GM12878 (cell line): ENCODE measurements around the gene RRP1B. TPM values are rescaled to one million over a fixed set of nuclear protein-coding genes. Genes with fewer than 3 reads are reported as not detected.

ENCODE experiments used
- ATAC-seq: fragments of 200-7000 bp; cut with Tn5 transposase; 3 replicates; pipeline ENCODE4 v1.9.1; 2020; ENCODE audit warnings: mild to moderate bottlenecking, moderate library complexity
- BruUV-seq: library from RNA; stranded (reverse); fragments of 400-500 nt; replicated peaks from 2 replicates; lab custom pipeline; 2021; lab: Mats Ljungman, UMichigan
- CTCF ChIA-PET: fragments of 300-600 bp; sonication (Branson Sonifier 250); formaldehyde crosslinking; extraction: SDS; loops from one replicate; lab custom pipeline; 2021; ENCODE audit warnings: inconsistent platforms; lab: Yijun Ruan, JAX
- POLR2A ChIA-PET: fragments of 350-600 bp; formaldehyde crosslinking; extraction: SDS; loops from one replicate; lab custom pipeline; 2021; ENCODE audit warnings: inconsistent platforms; lab: Charles Lee
- RAD21 ChIA-PET: fragments of 300-600 bp; sonication (Branson Sonifier 250); formaldehyde crosslinking; loops from one replicate; lab custom pipeline; 2023; ENCODE audit warnings: antibody characterized with exemption; ENCODE audit not compliant: unreplicated experiment; lab: Charles Lee
- SMC1A ChIA-PET: fragments of 300-600 bp; sonication (Branson Sonifier 250); formaldehyde crosslinking; loops from one replicate; lab custom pipeline; 2023; ENCODE audit not compliant: unreplicated experiment, uncharacterized antibody; lab: Charles Lee
- DNase-seq: peaks from one replicate; pipeline ENCODE4 v3.0.0-alpha.2; 2011; ENCODE audit warnings: low read depth, low spot score
- FAIRE-seq: peaks from 3 replicates; lab custom pipeline; 2011; peaks lifted over from hg19 to GRCh38; lab: Jason Lieb, UNC
- H2AFZ ChIP-seq: 2 replicates; pipeline ENCODE4 v1.6.0; 2011; ENCODE audit warnings: low read depth, low read length, control low read depth; ENCODE audit not compliant: control insufficient read depth
- H3K27ac ChIP-seq: 2 replicates; pipeline ENCODE4 v1.5.1; 2011; ENCODE audit warnings: control low read depth; ENCODE audit not compliant: control insufficient read depth, insufficient read depth
- H3K27me3 ChIP-seq, 2 experiments: replicated peaks in 1 of 2; 2 replicates each; pipeline versions ENCODE4 v1.6.0 to v1.6.1; 2011; ENCODE audit warnings: low read length in 1 of 2; ENCODE audit not compliant: control insufficient read depth in 2 of 2, insufficient read depth in 2 of 2
- H3K36me3 ChIP-seq, 2 experiments: 2 replicates each; pipeline ENCODE4 v1.5.1; 2011; ENCODE audit warnings: low read length in 1 of 2; ENCODE audit not compliant: control insufficient read depth in 2 of 2, insufficient read depth in 2 of 2
- H3K4me1 ChIP-seq: 2 replicates; pipeline ENCODE4 v1.6.1; 2011; ENCODE audit warnings: mild to moderate bottlenecking, low read length, moderate library complexity, mixed read lengths; ENCODE audit not compliant: control insufficient read depth, insufficient read depth
- H3K4me2 ChIP-seq: 2 replicates; pipeline ENCODE4 v1.6.0; 2011; ENCODE audit warnings: control low read depth; ENCODE audit not compliant: control insufficient read depth, insufficient read depth
- H3K4me3 ChIP-seq: fragments of 200-600 bp; sonication (generic); 2 replicates; pipeline ENCODE4 v1.5.1; 2016
- H3K79me2 ChIP-seq: 2 replicates; pipeline ENCODE4 v1.6.0; 2011; ENCODE audit warnings: low read length; ENCODE audit not compliant: control insufficient read depth, insufficient read depth
- H3K9ac ChIP-seq: 2 replicates; pipeline ENCODE4 v1.8.0; 2011; ENCODE audit warnings: low read length, control low read depth, mixed read lengths; ENCODE audit not compliant: control insufficient read depth, insufficient read depth
- H3K9me3 ChIP-seq: replicated peaks from 3 replicates; pipeline ENCODE4 v1.5.1; 2011; ENCODE audit warnings: mild to moderate bottlenecking, low read length; ENCODE audit not compliant: control insufficient read depth, insufficient read depth
- H4K20me1 ChIP-seq: 2 replicates; pipeline ENCODE4 v1.6.0; 2011; ENCODE audit not compliant: control insufficient read depth, insufficient read depth
- IRF4 ChIP-seq: IDR thresholded peaks from 2 replicates; pipeline ENCODE4 v1.6.1; 2011; ENCODE audit warnings: low read depth, low read length
- JUNB ChIP-seq: IDR thresholded peaks from 2 replicates; pipeline ENCODE4 v1.6.1; 2016; ENCODE audit warnings: antibody characterized with exemption, mild to moderate bottlenecking
- JUND ChIP-seq: IDR thresholded peaks from 2 replicates; pipeline ENCODE4 v1.6.1; 2012; ENCODE audit warnings: low read depth, mild to moderate bottlenecking, low read length, improper control_type of control experiment, moderate library complexity
- MTA3 ChIP-seq: IDR thresholded peaks from 2 replicates; pipeline ENCODE4 v1.6.1; 2012; ENCODE audit warnings: low read length, inconsistent platforms, borderline replicate concordance
- POLR2AphosphoS2 ChIP-seq: IDR thresholded peaks from 2 replicates; pipeline ENCODE4 v1.6.1; 2011; ENCODE audit warnings: low read depth, mild to moderate bottlenecking, low read length, improper control_type of control experiment, moderate library complexity
- RUNX3 ChIP-seq: IDR thresholded peaks from 2 replicates; pipeline ENCODE4 v1.6.1; 2012; ENCODE audit warnings: low read length, inconsistent platforms
- SIN3A ChIP-seq: IDR thresholded peaks from 2 replicates; pipeline ENCODE4 v1.6.1; 2012; ENCODE audit warnings: low read depth, low read length, improper control_type of control experiment
- SMC3 ChIP-seq: IDR thresholded peaks from 2 replicates; pipeline ENCODE4 v1.6.1; 2011; ENCODE audit warnings: low read length, improper control_type of control experiment, borderline replicate concordance
- SUPT20H ChIP-seq: IDR thresholded peaks from 2 replicates; pipeline ENCODE4 v1.6.1; 2011; ENCODE audit warnings: low read depth, mild to moderate bottlenecking, low read length, moderate library complexity, borderline replicate concordance; ENCODE audit not compliant: control insufficient read depth
- YY1 ChIP-seq: IDR thresholded peaks from 2 replicates; pipeline ENCODE4 v1.6.1; 2011; ENCODE audit warnings: low read depth, mild to moderate bottlenecking, low read length
- ZNF217 ChIP-seq: fragments of 450-650 bp; IDR thresholded peaks from 2 replicates; pipeline ENCODE4 v1.6.1; 2017; ENCODE audit warnings: antibody characterized with exemption, mild to moderate bottlenecking
- WGBS: methylation state at CpG from one replicate; pipeline ENCODE4 v1.1.6; 2016; ENCODE audit warnings: low lambda C conversion rate; ENCODE audit not compliant: insufficient replicate concordance, insufficient coverage; ENCODE audit errors: missing lambda C conversion rate; 5-methylcytosine and 5-hydroxymethylcytosine counted together
- in situ Hi-C: fragments of 300-500 bp; cut with MboI; formaldehyde crosslinking; loops from 9 replicates; pipeline ENCODE4 v1.14.3; 2018; ENCODE audit warnings: mixed read lengths
- intact Hi-C: fragments of 100-400 bp; cut with micrococcal nuclease; formaldehyde crosslinking; loops from one replicate; pipeline ENCODE4 v1.14.2; 2022; ENCODE audit not compliant: unreplicated experiment
- polyA plus RNA-seq, 11 experiments: library from polyadenylated mRNA; depleted of rRNA in 4 of 11; unstranded in 6 of 11; stranded (reverse) in 5 of 11; fragments of >200 nt; fragmentation: Nextera tagmentation in 4 of 11; fragmentation: Illumina TruSeq in 1 of 11; extraction: Ambion mirVana in 4 of 11; extraction: Trizol in 1 of 11; gene quantifications; 1 replicate in 1 of 11; 2 replicates in 10 of 11; pipeline versions ENCODE4 v1.2.1 to v1.2.3, GENCODE V29; 2011 to 2016; ENCODE audit warnings: inconsistent platforms in 2 of 11, missing spikeins in 2 of 11, low read depth in 1 of 11
- total RNA-seq, 4 experiments: library from RNA; depleted of rRNA in 3 of 4; stranded (reverse); fragments of >200 nt in 3 of 4; fragmentation: Illumina TruSeq in 1 of 4; extraction: Trizol in 1 of 4; gene quantifications; 2 replicates each; pipeline versions ENCODE4 v1.2.1 to v1.2.3, GENCODE V29; 2013 to 2021
- TF ChIP-seq, protein P1 (sequence below): fragments of 450-650 bp; IDR thresholded peaks from 2 replicates; pipeline ENCODE4 v1.6.1; 2017; ENCODE audit warnings: mild to moderate bottlenecking, moderate library complexity
- TF ChIP-seq, protein P2 (sequence below): IDR thresholded peaks from 2 replicates; pipeline ENCODE4 v1.6.1; 2011; ENCODE audit warnings: mild to moderate bottlenecking, low read depth, low read length, moderate library complexity; ENCODE audit not compliant: insufficient replicate concordance
- TF ChIP-seq, protein P3 (sequence below): fragments of 450-650 bp; IDR thresholded peaks from 2 replicates; pipeline ENCODE4 v1.6.1; 2017; ENCODE audit warnings: mild to moderate bottlenecking, low read depth, inconsistent platforms; ENCODE audit not compliant: poor library complexity, severe bottlenecking

The RRP1B gene
- total and polyA plus RNA-seq, 10 of the 15 experiments (the other 5 are each of a cell fraction or from before 2014, with no cell fraction given): 8.1 to 57.4 (median 38.1) TPM

DNA sequence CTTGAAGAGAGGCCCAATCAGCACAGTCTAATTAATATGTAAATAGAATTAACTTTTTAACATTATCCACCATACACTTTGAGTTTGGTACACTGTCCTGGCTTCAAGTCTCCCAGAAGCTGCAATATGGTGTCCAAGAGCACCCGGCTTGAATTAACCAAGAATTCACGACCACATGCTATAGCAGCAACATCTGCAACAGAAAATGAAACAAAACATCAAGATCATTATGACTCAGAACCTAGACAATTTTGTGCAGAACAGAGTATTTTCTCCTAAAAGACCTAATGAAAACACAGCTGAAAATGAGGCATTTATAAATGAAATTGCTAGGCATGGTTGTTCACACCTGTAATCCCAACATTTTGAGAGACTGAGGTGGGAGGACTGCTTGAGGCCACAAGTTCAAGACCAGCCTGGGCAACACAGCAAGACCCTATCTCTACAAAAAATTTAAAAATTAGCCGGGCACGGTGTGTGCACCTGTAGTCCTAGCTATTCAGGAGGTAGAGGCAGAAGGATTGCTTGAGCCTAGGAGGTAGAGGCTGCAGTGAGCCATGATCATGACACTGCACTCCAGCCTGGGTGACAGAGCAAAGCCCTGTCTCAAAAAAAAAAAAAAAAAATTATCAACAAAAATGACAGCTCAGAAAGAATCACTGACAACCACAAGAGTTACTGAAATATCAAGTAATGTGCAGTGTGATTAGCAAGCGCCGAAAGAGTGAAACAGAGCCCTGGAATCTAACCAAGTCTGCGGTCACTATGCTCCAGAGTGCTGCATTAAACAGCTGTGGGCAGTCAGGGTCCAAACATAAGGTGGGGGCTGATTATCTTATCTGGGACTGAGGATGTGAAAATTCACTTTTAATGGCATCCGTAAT is 45.4 kb upstream of the RRP1B start:
- RAD21 ChIA-PET: interaction anchor here (1.4 kb wide), 1 partner anchor 32 kb away, joined by 5 read pairs; no protein-coding TSS in a partner anchor
- H3K4me1 ChIP-seq: peaks cover 13% of the 10 kb centered on the region; the same call in 1 of the 2 replicates
- no peaks in the 10 kb centered on the region for H3K36me3 ChIP-seq
- no peak overlapping the region for H2AFZ ChIP-seq
- H3K4me2 ChIP-seq: no peak overlapping the region
- no peak overlapping the region for H3K4me3 ChIP-seq
- in situ Hi-C loops: loop anchor here (5.0 kb wide), 1 partner anchor 33 kb away; no protein-coding TSS in a partner anchor
- no peak for FAIRE-seq
- POLR2A ChIA-PET: no interaction called here
- SMC1A ChIA-PET: interaction anchor here (1.4 to 2.1 kb wide), 2 partner anchors 13 to 31 kb away, joined by 4 to 10 read pairs; no protein-coding TSS in a partner anchor
- H3K79me2 ChIP-seq: no peaks in the 10 kb centered on the region
- H3K9ac ChIP-seq: no peak overlapping the region
- H3K9me3 ChIP-seq: no peaks in the 10 kb centered on the region
- no peaks in the 10 kb centered on the region for H3K27me3 ChIP-seq
- peak; percentile 45 for DNase-seq
- peak; percentile 82 for ATAC-seq
- no TSS peak for BruUV-seq
- H4K20me1 ChIP-seq: no peaks in the 10 kb centered on the region
- H3K27ac ChIP-seq: no peak overlapping the region
- 57% methylated on average over 8 of the region's 8 CpGs for WGBS
- intact Hi-C loops: loop anchor here (5.0 kb wide), 1 partner anchor 113 kb away; no protein-coding TSS in a partner anchor
- CTCF ChIA-PET: interaction anchor here (3.6 kb wide), 1 partner anchor 32 kb away, joined by 41 read pairs; no protein-coding TSS in a partner anchor
- TF ChIP-seq YY1 (peak; percentile 36; the same call in 1 of the 2 replicates), IRF4 (0 out of 2 replicates have a peak, but pooled peaks have one; percentile 31), JUND (0 out of 2 replicates have a peak, but pooled peaks have one; percentile 8), RUNX3 (peak; percentile 37; the same call in 1 of the 2 replicates), JUNB (peak; percentile 78), ZNF217 (no peak), SUPT20H (no peak), MTA3 (no peak), SIN3A (no peak), SMC3 (no peak), POLR2AphosphoS2 (no peak)
- TF ChIP-seq, protein P1, sequence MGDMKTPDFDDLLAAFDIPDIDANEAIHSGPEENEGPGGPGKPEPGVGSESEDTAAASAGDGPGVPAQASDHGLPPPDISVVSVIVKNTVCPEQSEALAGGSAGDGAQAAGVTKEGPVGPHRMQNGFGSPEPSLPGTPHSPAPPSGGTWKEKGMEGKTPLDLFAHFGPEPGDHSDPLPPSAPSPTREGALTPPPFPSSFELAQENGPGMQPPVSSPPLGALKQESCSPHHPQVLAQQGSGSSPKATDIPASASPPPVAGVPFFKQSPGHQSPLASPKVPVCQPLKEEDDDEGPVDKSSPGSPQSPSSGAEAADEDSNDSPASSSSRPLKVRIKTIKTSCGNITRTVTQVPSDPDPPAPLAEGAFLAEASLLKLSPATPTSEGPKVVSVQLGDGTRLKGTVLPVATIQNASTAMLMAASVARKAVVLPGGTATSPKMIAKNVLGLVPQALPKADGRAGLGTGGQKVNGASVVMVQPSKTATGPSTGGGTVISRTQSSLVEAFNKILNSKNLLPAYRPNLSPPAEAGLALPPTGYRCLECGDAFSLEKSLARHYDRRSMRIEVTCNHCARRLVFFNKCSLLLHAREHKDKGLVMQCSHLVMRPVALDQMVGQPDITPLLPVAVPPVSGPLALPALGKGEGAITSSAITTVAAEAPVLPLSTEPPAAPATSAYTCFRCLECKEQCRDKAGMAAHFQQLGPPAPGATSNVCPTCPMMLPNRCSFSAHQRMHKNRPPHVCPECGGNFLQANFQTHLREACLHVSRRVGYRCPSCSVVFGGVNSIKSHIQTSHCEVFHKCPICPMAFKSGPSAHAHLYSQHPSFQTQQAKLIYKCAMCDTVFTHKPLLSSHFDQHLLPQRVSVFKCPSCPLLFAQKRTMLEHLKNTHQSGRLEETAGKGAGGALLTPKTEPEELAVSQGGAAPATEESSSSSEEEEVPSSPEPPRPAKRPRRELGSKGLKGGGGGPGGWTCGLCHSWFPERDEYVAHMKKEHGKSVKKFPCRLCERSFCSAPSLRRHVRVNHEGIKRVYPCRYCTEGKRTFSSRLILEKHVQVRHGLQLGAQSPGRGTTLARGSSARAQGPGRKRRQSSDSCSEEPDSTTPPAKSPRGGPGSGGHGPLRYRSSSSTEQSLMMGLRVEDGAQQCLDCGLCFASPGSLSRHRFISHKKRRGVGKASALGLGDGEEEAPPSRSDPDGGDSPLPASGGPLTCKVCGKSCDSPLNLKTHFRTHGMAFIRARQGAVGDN: 0 out of 2 replicates have a peak, but pooled peaks have one; percentile 34
- TF ChIP-seq, protein P2, sequence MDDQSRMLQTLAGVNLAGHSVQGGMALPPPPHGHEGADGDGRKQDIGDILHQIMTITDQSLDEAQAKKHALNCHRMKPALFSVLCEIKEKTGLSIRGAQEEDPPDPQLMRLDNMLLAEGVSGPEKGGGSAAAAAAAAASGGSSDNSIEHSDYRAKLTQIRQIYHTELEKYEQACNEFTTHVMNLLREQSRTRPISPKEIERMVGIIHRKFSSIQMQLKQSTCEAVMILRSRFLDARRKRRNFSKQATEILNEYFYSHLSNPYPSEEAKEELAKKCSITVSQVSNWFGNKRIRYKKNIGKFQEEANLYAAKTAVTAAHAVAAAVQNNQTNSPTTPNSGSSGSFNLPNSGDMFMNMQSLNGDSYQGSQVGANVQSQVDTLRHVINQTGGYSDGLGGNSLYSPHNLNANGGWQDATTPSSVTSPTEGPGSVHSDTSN: no peak
- TF ChIP-seq, protein P3, sequence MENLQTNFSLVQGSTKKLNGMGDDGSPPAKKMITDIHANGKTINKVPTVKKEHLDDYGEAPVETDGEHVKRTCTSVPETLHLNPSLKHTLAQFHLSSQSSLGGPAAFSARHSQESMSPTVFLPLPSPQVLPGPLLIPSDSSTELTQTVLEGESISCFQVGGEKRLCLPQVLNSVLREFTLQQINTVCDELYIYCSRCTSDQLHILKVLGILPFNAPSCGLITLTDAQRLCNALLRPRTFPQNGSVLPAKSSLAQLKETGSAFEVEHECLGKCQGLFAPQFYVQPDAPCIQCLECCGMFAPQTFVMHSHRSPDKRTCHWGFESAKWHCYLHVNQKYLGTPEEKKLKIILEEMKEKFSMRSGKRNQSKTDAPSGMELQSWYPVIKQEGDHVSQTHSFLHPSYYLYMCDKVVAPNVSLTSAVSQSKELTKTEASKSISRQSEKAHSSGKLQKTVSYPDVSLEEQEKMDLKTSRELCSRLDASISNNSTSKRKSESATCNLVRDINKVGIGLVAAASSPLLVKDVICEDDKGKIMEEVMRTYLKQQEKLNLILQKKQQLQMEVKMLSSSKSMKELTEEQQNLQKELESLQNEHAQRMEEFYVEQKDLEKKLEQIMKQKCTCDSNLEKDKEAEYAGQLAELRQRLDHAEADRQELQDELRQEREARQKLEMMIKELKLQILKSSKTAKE: no peak
